Mucosa of gallbladder (tissue), 1 donor: ENCODE results near the gene DPT. TPM values are rescaled to one million over a fixed set of nuclear protein-coding genes. Genes with fewer than 3 reads are reported as not detected.
"Not testable (repeated sequence)": the region's sequence is repeated elsewhere in the genome, so short reads cannot be mapped to it uniquely, and the experiment has no call there.

Experiments used
- DNase-seq: peaks from one replicate; pipeline ENCODE4 v3.0.0-alpha.2; 2020; ENCODE audit warnings: low spot score
- total RNA-seq: library from RNA; stranded (reverse); gene quantifications from one replicate; pipeline ENCODE4 v1.2.1, GENCODE V29; 2021
- donor health status: DM: no; HTN: no; CAD: no.

DPT gene
- 30.7 TPM for total RNA-seq

GRCh38 chr1:168728473-168729404 is at the start of gene DPT:
DPT (minus strand) TSS chr1:168729206; CDS start chr1:168729174, 32 bp downstream.
- DNase-seq, result peak; percentile 32

- DNase-seq, result no peak
Measured at GRCh38 chr1:168775366-168775765, 46.4 kb upstream of the DPT start.

- DNase-seq, result peak; percentile 39
Measured at GRCh38 chr1:168774241-168774640, 45.2 kb upstream of the DPT start.

GRCh38 chr1:168772428-168773060 is 43.5 kb upstream of the DPT start:
- no peak for DNase-seq

GRCh38 chr1:168771104-168771630 is 42.2 kb upstream of the DPT start:
- no peak for DNase-seq

GRCh38 chr1:168769893-168770292 is 40.9 kb upstream of the DPT start:
- DNase-seq, result not testable (repeated sequence)

GRCh38 chr1:168767894-168768584 is 39.0 kb upstream of the DPT start:
- DNase-seq, result peak; percentile 50

- no peak for DNase-seq
Measured at GRCh38 chr1:168766568-168766967, 37.6 kb upstream of the DPT start.

- no peak for DNase-seq
Measured at GRCh38 chr1:168763031-168763430, 34.0 kb upstream of the DPT start.

- DNase-seq, result no peak
Measured at GRCh38 chr1:168762473-168762872, 33.5 kb upstream of the DPT start.

- no peak for DNase-seq
Measured at GRCh38 chr1:168760781-168761180, 31.8 kb upstream of the DPT start.

GRCh38 chr1:168760241-168760640 is 31.2 kb upstream of the DPT start:
- no peak for DNase-seq

- no peak for DNase-seq
Measured at GRCh38 chr1:168759077-168759476, 30.1 kb upstream of the DPT start.

GRCh38 chr1:168758503-168758902 is 29.5 kb upstream of the DPT start:
- DNase-seq, result no peak

GRCh38 chr1:168755800-168756418 is 26.9 kb upstream of the DPT start:
- no peak for DNase-seq

- DNase-seq, result no peak
Measured at GRCh38 chr1:168752171-168752832, 23.3 kb upstream of the DPT start.

- DNase-seq, result no peak
Measured at GRCh38 chr1:168751195-168751650, 22.2 kb upstream of the DPT start.

GRCh38 chr1:168742994-168743650 is 14.1 kb upstream of the DPT start:
- no peak for DNase-seq

GRCh38 chr1:168742386-168742785 is 13.4 kb upstream of the DPT start:
- no peak for DNase-seq

- no peak for DNase-seq
Measured at GRCh38 chr1:168739908-168740307, 10.9 kb upstream of the DPT start.

- no peak for DNase-seq
Measured at GRCh38 chr1:168736520-168736919, 7.5 kb upstream of the DPT start.
